Parathyroid adenoma (tissue), 2 donors: ENCODE data around the gene QTRT2.

Experiments
- H2AFZ ChIP-seq: fragments of 300-600 bp; sonication (generic); one replicate; pipeline ENCODE4 v1.7.0; 2017; ENCODE audit warnings: antibody characterized with exemption, mild to moderate bottlenecking
- H3K27ac ChIP-seq: fragments of 300-600 bp; sonication (generic); one replicate; pipeline ENCODE4 v1.7.0; 2017
- H3K27me3 ChIP-seq: fragments of 300-600 bp; sonication (generic); one replicate; pipeline ENCODE4 v1.7.0; 2017; ENCODE audit warnings: low read length; ENCODE audit not compliant: control insufficient read depth, insufficient read depth
- H3K36me3 ChIP-seq: fragments of 300-600 bp; sonication (generic); one replicate; pipeline ENCODE4 v1.7.0; 2017; ENCODE audit warnings: low read length; ENCODE audit not compliant: control insufficient read depth, insufficient read depth
- H3K4me1 ChIP-seq: fragments of 300-600 bp; sonication (generic); one replicate; pipeline ENCODE4 v1.7.0; 2017; ENCODE audit warnings: control low read depth
- H3K4me2 ChIP-seq: fragments of 300-600 bp; sonication (generic); one replicate; pipeline ENCODE4 v1.7.0; 2017; ENCODE audit warnings: low read length
- H3K4me3 ChIP-seq: fragments of 300-600 bp; sonication (generic); one replicate; pipeline ENCODE4 v1.7.0; 2017; ENCODE audit warnings: low read depth, low read length
- H3K79me2 ChIP-seq: fragments of 300-600 bp; sonication (generic); one replicate; pipeline ENCODE4 v1.7.0; 2017; ENCODE audit warnings: control low read depth
- H3K9ac ChIP-seq: fragments of 300-600 bp; sonication (generic); one replicate; pipeline ENCODE4 v1.7.0; 2017; ENCODE audit warnings: mild to moderate bottlenecking
- H3K9me3 ChIP-seq: fragments of 300-600 bp; sonication (generic); one replicate; pipeline ENCODE4 v1.7.0; 2017; ENCODE audit warnings: low read length; ENCODE audit not compliant: control insufficient read depth
- CTCF ChIP-seq: fragments of 300-600 bp; sonication (generic); IDR thresholded peaks from one replicate; pipeline ENCODE4 v1.7.0; 2017; ENCODE audit warnings: antibody characterized with exemption, mild to moderate bottlenecking
- donor health status: primary hyperparathyroidism.

Gene QTRT2

DNA sequence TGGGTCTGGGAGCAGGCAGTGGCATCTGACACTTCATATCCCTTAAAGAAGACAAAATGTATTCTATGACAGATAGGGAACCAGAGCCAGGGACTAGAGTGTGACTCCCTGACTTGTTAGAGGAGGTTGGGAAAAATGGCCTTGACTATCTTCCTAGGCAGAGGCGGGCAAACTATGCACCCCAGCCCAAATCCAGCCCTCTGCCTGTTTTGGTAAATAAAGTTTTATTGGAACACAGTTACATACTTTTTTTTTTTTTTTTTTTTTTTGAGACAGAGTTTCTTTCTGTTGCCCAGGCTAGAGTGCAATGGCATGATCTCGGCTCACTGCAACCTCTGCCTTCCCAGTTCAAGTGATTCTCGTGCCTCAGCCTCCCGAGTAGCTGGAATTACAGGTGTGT lies 47.3 kb downstream of the QTRT2 start:
- no peaks in the 10 kb centered on the region for H3K9me3 ChIP-seq
- no peak overlapping the region for H3K4me3 ChIP-seq
- H3K9ac ChIP-seq, result no peak overlapping the region
- no peak overlapping the region for H3K27ac ChIP-seq
- no peaks in the 10 kb centered on the region for H3K79me2 ChIP-seq
- no peaks in the 10 kb centered on the region for H3K36me3 ChIP-seq
- no peaks in the 10 kb centered on the region for H3K4me1 ChIP-seq
- no peaks in the 10 kb centered on the region for H3K27me3 ChIP-seq
- TF ChIP-seq CTCF, result no peak
- H3K4me2 ChIP-seq, result no peak overlapping the region
- no peak overlapping the region for H2AFZ ChIP-seq

- Histone ChIP-seq H3K4me2 (no peak overlapping the region), H2AFZ (no peak overlapping the region), H3K9ac (no peak overlapping the region), H3K9me3 (no peaks in the 10 kb centered on the region), H3K27ac (no peak overlapping the region), H3K27me3 (no peaks in the 10 kb centered on the region), H3K79me2 (no peaks in the 10 kb centered on the region), H3K4me1 (no peaks in the 10 kb centered on the region), H3K36me3 (no peaks in the 10 kb centered on the region), H3K4me3 (no peak overlapping the region)
- TF ChIP-seq CTCF, result no peak
Observed at GRCh38 chr3:114104414-114104813, 47.9 kb downstream of the QTRT2 start.

GRCh38 chr3:114108137-114108536 lies 51.6 kb downstream of the QTRT2 start:
- no peaks in the 10 kb centered on the region for H3K4me1 ChIP-seq
- no peak overlapping the region for H3K9ac ChIP-seq
- no peaks in the 10 kb centered on the region for H3K9me3 ChIP-seq
- H3K79me2 ChIP-seq, result no peaks in the 10 kb centered on the region
- no peaks in the 10 kb centered on the region for H3K27me3 ChIP-seq
- H3K4me3 ChIP-seq, result no peak overlapping the region
- H2AFZ ChIP-seq, result no peak overlapping the region
- no peak overlapping the region for H3K4me2 ChIP-seq
- no peaks in the 10 kb centered on the region for H3K36me3 ChIP-seq
- TF ChIP-seq CTCF, result no peak
- H3K27ac ChIP-seq, result no peak overlapping the region

GRCh38 chr3:114110439-114110838 lies 53.9 kb downstream of the QTRT2 start:
- H3K36me3 ChIP-seq, result no peaks in the 10 kb centered on the region
- H3K9ac ChIP-seq, result no peak overlapping the region
- H3K4me2 ChIP-seq, result no peak overlapping the region
- no peak overlapping the region for H3K27ac ChIP-seq
- H3K79me2 ChIP-seq, result no peaks in the 10 kb centered on the region
- no peaks in the 10 kb centered on the region for H3K4me1 ChIP-seq
- no peaks in the 10 kb centered on the region for H3K27me3 ChIP-seq
- no peak overlapping the region for H2AFZ ChIP-seq
- no peaks in the 10 kb centered on the region for H3K9me3 ChIP-seq
- no peak for TF ChIP-seq CTCF
- H3K4me3 ChIP-seq, result no peak overlapping the region

DNA sequence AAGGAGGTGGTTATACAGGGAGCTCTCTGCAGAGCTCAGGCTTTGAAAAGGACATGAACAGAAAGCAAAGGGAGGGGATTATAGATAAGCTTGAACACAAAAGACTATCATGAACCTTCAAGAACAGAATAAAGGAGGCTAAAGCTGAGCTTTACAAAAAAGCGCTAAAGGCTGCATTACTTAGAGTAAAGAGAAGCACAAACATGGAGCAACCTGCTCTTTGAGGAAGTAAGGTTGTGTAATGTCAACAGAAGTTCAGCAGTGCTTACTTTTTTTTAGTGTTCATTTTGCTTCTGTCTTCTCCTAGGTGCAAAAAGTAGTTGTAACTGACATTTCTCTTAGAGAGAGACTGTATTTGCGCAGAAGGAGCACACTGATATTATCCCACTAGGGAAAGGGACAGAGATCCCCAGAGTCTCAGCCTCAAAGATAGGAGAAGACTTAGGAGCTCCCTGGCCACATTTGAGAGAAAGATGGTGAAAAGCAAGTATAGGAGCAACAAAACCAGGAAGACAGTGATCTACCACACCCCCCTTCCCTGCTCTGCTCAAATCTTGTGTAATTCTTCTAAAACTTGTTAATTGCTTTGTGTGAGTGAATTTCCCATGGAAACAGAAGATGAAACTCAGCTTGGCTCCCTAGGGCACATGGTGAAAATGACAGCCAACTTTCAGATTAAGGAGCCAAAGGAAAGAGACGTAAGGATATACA lies 54.7 kb downstream of the QTRT2 start:
- Histone ChIP-seq H2AFZ (peak overlapping the region; percentile 29), H3K4me3 (no peak overlapping the region), H3K79me2 (no peaks in the 10 kb centered on the region), H3K4me2 (no peak overlapping the region), H3K4me1 (no peaks in the 10 kb centered on the region), H3K27ac (no peak overlapping the region), H3K36me3 (no peaks in the 10 kb centered on the region), H3K9ac (no peak overlapping the region), H3K9me3 (no peaks in the 10 kb centered on the region), H3K27me3 (no peaks in the 10 kb centered on the region)
- no peak for TF ChIP-seq CTCF
